A549 (cell line): ENCODE data around the gene TNRC6C. TPM values are rescaled to one million over a fixed set of nuclear protein-coding genes. Genes with fewer than 3 reads are reported as not detected.

Source experiments
- ATAC-seq, 2 experiments: fragments of 200-7000 bp in 1 of 2; fragments of >200 bp in 1 of 2; cut with Nextera tagmentation in 1 of 2; cut with Tn5 transposase in 1 of 2; 3 replicates each; pipeline versions ENCODE4 v1.8.0 to v1.9.1; 2018 to 2020; ENCODE audit warnings: mild to moderate bottlenecking in 1 of 2, moderate library complexity in 1 of 2
- CTCF ChIA-PET: fragments of 300-600 bp; sonication (Branson Sonifier 250); formaldehyde crosslinking; extraction: SDS; loops from one replicate; lab custom pipeline; 2021; ENCODE audit warnings: antibody characterized with exemption, inconsistent platforms; lab: Yijun Ruan, JAX
- POLR2A ChIA-PET: fragments of 350-600 bp; formaldehyde crosslinking; extraction: SDS; loops from one replicate; lab custom pipeline; 2021; ENCODE audit warnings: antibody characterized with exemption, inconsistent platforms; lab: Yijun Ruan, JAX
- DNase-seq, 2 experiments: peaks; one replicate each; pipeline versions ENCODE4 v3.0.0 to v3.0.0-alpha.2; 2011 to 2016; ENCODE audit warnings: low read depth in 1 of 2, low spot score in 1 of 2
- FAIRE-seq: peaks from 2 replicates; lab custom pipeline; 2011; peaks lifted over from hg19 to GRCh38; lab: Jason Lieb, UNC
- H3K27ac ChIP-seq, 2 experiments: fragments of >200 bp; sonication (Bioruptor Twin); formaldehyde crosslinking; 3 replicates each; pipeline ENCODE4 v1.5.1; 2016 to 2017
- H3K4me1 ChIP-seq: fragments of >200 bp; sonication (Bioruptor Twin); formaldehyde crosslinking; 3 replicates; pipeline ENCODE4 v1.6.1; 2016
- H3K4me2 ChIP-seq: fragments of >200 bp; sonication (Bioruptor Twin); formaldehyde crosslinking; 3 replicates; pipeline ENCODE4 v1.6.1; 2016
- H3K4me3 ChIP-seq: fragments of >200 bp; sonication (Bioruptor Twin); formaldehyde crosslinking; 3 replicates; pipeline ENCODE4 v1.5.1; 2016
- H3K9me3 ChIP-seq: fragments of >200 bp; sonication (Bioruptor Twin); formaldehyde crosslinking; 3 replicates; pipeline ENCODE4 v1.6.1; 2016
- CBX8 ChIP-seq: fragments of 200-600 bp; sonication (generic); IDR thresholded peaks from 2 replicates; pipeline ENCODE4 v1.6.1; 2016
- CEBPB ChIP-seq, 2 experiments: fragments of >200 bp in 1 of 2; sonication (Bioruptor Twin) in 1 of 2; formaldehyde crosslinking in 1 of 2; IDR thresholded peaks; 2 replicates each; pipeline ENCODE4 v1.6.1; 2012 to 2016
- CHD4 ChIP-seq: fragments of 200-600 bp; sonication (generic); IDR thresholded peaks from 2 replicates; pipeline ENCODE4 v1.6.1; 2016; ENCODE audit warnings: antibody characterized with exemption, mild to moderate bottlenecking, borderline replicate concordance
- FOSB ChIP-seq: fragments of 250-450 bp; sonication (Bioruptor Pico); IDR thresholded peaks from 2 replicates; pipeline ENCODE4 v1.5.0; 2020; ENCODE audit warnings: mild to moderate bottlenecking, moderate library complexity
- HOXA7 ChIP-seq: fragments of 250-450 bp; sonication (Bioruptor Pico); IDR thresholded peaks from 2 replicates; pipeline ENCODE4 v1.5.0; 2020; ENCODE audit warnings: mild to moderate bottlenecking, moderate library complexity
- HOXB13 ChIP-seq: fragments of 250-450 bp; sonication (Bioruptor Pico); IDR thresholded peaks from 2 replicates; pipeline ENCODE4 v1.5.0; 2020; ENCODE audit warnings: low read depth, mild to moderate bottlenecking, moderate library complexity
- JUN ChIP-seq, 2 experiments: fragments of >200 bp; sonication (Bioruptor Twin); formaldehyde crosslinking; IDR thresholded peaks; 2 replicates in 1 of 2; 3 replicates in 1 of 2; pipeline ENCODE4 v1.6.1; 2016 to 2017
- JUNB ChIP-seq: fragments of >200 bp; sonication (Bioruptor Twin); formaldehyde crosslinking; IDR thresholded peaks from 2 replicates; pipeline ENCODE4 v1.6.1; 2016
- KDM5A ChIP-seq: fragments of 200-600 bp; sonication (generic); IDR thresholded peaks from 2 replicates; pipeline ENCODE4 v1.6.1; 2016; ENCODE audit warnings: antibody characterized with exemption, mild to moderate bottlenecking
- NFE2L2 ChIP-seq: fragments of 150-350 bp; conservative IDR thresholded peaks from 2 replicates; pipeline ENCODE4 v1.6.1; 2014; ENCODE audit warnings: low read length
- NPAS2 ChIP-seq: fragments of 250-450 bp; sonication (Bioruptor Pico); IDR thresholded peaks from 2 replicates; pipeline ENCODE4 v1.8.0; 2022; ENCODE audit warnings: mild to moderate bottlenecking, moderate library complexity, borderline replicate concordance
- PHF8 ChIP-seq: fragments of 200-600 bp; sonication (generic); IDR thresholded peaks from 2 replicates; pipeline ENCODE4 v1.6.1; 2016; ENCODE audit warnings: low read depth, mild to moderate bottlenecking, antibody characterized with exemption, moderate library complexity, borderline replicate concordance
- RAD21 ChIP-seq, 2 experiments: fragments of >200 bp in 1 of 2; sonication (Bioruptor Twin) in 1 of 2; formaldehyde crosslinking in 1 of 2; IDR thresholded peaks in 1 of 2; conservative IDR thresholded peaks in 1 of 2; 2 replicates in 1 of 2; 3 replicates in 1 of 2; pipeline ENCODE4 v1.6.1; 2012 to 2018; ENCODE audit warnings: inconsistent platforms in 1 of 2
- RARB ChIP-seq: fragments of 250-450 bp; sonication (Bioruptor Pico); IDR thresholded peaks from 2 replicates; pipeline ENCODE4 v1.8.0; 2021; ENCODE audit warnings: mild to moderate bottlenecking, moderate library complexity
- SMC3 ChIP-seq: fragments of >200 bp; sonication (Bioruptor Twin); formaldehyde crosslinking; IDR thresholded peaks from 3 replicates; pipeline ENCODE4 v1.6.1; 2018; ENCODE audit warnings: inconsistent platforms
- SREBF2 ChIP-seq: fragments of 450-650 bp; IDR thresholded peaks from 2 replicates; pipeline ENCODE4 v1.6.1; 2014; ENCODE audit warnings: mild to moderate bottlenecking, moderate library complexity
- TFCP2L1 ChIP-seq: fragments of 250-450 bp; sonication (Bioruptor Pico); IDR thresholded peaks from 2 replicates; pipeline ENCODE4 v1.5.0; 2021; ENCODE audit warnings: mild to moderate bottlenecking
- TP53 ChIP-seq: fragments of 250-450 bp; sonication (Bioruptor Pico); IDR thresholded peaks from 2 replicates; pipeline ENCODE4 v1.5.0; 2021; ENCODE audit warnings: mild to moderate bottlenecking, moderate library complexity
- ZFP36 ChIP-seq: fragments of 450-650 bp; IDR thresholded peaks from 2 replicates; pipeline ENCODE4 v1.6.1; 2014; ENCODE audit warnings: borderline replicate concordance; ENCODE audit not compliant: partially characterized antibody
- WGBS: methylation state at CpG from one replicate; pipeline ENCODE4 v1.1.6; 2017; ENCODE audit errors: missing lambda C conversion rate; 5-methylcytosine and 5-hydroxymethylcytosine counted together
- polyA plus RNA-seq, 4 experiments: library from polyadenylated mRNA; depleted of rRNA in 3 of 4; stranded (reverse); fragments of >200 nt; fragmentation: RNase III in 1 of 4; extraction: RNeasy Plus Mini Kit Qiagen cat#74134 plus additional on column Dnase treatment in 1 of 4; gene quantifications; 2 replicates in 3 of 4; 3 replicates in 1 of 4; pipeline ENCODE4 v1.2.3, GENCODE V29; 2011 to 2017
- TF ChIP-seq, protein P1 (sequence below): fragments of 250-450 bp; sonication (Bioruptor Pico); IDR thresholded peaks from 2 replicates; pipeline ENCODE4 v1.5.0; 2020; ENCODE audit warnings: low read depth, mild to moderate bottlenecking, moderate library complexity
- TF ChIP-seq, protein P2 (sequence below): IDR thresholded peaks from 2 replicates; pipeline ENCODE4 v1.6.1; 2012
- TF ChIP-seq, protein P3 (sequence below): fragments of >200 bp; sonication (Bioruptor Twin); formaldehyde crosslinking; IDR thresholded peaks from 3 replicates; pipeline ENCODE4 v1.6.1; 2016
- TF ChIP-seq, protein P4 (sequence below): fragments of 200-600 bp; sonication (generic); IDR thresholded peaks from 2 replicates; pipeline ENCODE4 v1.6.1; 2016; ENCODE audit warnings: antibody characterized with exemption, mild to moderate bottlenecking, moderate library complexity
- TF ChIP-seq, protein P5 (sequence below): fragments of >200 bp; sonication (Bioruptor Twin); formaldehyde crosslinking; IDR thresholded peaks from 2 replicates; pipeline ENCODE4 v1.6.1; 2016
- TF ChIP-seq, protein P6 (sequence below): IDR thresholded peaks from 2 replicates; pipeline ENCODE4 v1.6.1; 2012
- TF ChIP-seq, protein P7 (sequence below): fragments of 450-650 bp; IDR thresholded peaks from 2 replicates; pipeline ENCODE4 v1.6.1; 2014; ENCODE audit warnings: antibody characterized with exemption

Gene TNRC6C
- polyA plus RNA-seq, 2 of the 4 experiments (the other 2 are of a cell fraction) = 1.3 to 1.9 TPM

DNA sequence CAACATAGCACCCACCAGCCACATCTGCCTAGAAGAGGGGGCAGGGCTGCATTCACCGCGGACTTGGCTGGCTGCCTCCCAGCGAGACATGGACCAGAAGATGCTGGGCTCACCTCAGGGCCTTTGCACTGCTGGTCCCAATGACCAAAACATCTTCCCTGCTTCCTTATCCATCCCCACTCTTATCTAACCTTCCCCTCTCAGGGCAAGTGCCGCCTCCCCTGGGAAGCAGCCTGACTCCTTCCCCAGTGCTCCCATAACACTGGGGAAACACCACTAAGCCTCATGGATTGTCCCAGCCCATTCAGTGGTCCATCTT, 164.4 kb downstream of the TNRC6C start (continued):
- TF ChIP-seq PHF8 = no peak
- TF ChIP-seq, protein P1, sequence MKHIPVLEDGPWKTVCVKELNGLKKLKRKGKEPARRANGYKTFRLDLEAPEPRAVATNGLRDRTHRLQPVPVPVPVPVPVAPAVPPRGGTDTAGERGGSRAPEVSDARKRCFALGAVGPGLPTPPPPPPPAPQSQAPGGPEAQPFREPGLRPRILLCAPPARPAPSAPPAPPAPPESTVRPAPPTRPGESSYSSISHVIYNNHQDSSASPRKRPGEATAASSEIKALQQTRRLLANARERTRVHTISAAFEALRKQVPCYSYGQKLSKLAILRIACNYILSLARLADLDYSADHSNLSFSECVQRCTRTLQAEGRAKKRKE (CRISPR knock-in tag) = no peak
- TF ChIP-seq, protein P2, sequence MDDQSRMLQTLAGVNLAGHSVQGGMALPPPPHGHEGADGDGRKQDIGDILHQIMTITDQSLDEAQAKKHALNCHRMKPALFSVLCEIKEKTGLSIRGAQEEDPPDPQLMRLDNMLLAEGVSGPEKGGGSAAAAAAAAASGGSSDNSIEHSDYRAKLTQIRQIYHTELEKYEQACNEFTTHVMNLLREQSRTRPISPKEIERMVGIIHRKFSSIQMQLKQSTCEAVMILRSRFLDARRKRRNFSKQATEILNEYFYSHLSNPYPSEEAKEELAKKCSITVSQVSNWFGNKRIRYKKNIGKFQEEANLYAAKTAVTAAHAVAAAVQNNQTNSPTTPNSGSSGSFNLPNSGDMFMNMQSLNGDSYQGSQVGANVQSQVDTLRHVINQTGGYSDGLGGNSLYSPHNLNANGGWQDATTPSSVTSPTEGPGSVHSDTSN = no peak
- TF ChIP-seq NPAS2 (CRISPR knock-in tag) = no peak
- TF ChIP-seq HOXB13 (CRISPR knock-in tag) = no peak
- no peak for TF ChIP-seq SREBF2
- no peak for TF ChIP-seq KDM5A

DNA sequence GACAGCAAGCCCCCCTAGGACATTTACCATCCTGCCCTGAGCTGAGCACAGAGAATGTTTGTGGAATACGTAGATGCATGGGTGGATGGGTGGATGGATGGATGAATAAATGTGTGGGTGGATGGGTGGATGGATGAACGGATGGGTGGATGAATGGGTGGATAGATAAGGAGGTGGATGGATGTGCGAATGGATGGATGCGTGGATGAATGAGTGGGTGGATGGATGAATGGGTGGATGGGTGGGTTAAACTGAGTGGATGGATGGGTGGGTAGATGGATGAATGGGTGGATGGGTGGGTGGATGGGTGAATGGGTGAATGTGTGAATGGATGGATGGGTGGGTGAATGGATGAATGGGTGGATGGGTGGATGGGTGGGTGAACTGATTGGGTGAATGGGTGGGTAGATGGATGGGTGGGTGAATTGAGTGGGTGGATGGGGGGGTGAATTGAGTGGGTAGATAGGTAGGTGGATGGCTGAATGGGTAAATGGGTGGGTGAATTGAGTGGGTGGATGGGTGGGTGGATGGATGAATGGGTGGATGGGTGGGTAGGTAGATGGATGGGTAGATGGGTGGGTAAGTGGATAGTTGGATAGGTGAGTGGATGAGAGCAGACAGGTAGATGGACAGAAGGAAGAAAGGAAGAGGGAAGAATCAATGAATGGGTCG, 164.9 kb downstream of the TNRC6C start:
- CTCF ChIA-PET = interaction anchor here (1.1 to 13.7 kb wide), 5 partner anchors 10 to 104 kb away, joined by 3 to 164 read pairs (median 30); no protein-coding TSS in a partner anchor
- FAIRE-seq (no peak), ATAC-seq (no peak)

DNA sequence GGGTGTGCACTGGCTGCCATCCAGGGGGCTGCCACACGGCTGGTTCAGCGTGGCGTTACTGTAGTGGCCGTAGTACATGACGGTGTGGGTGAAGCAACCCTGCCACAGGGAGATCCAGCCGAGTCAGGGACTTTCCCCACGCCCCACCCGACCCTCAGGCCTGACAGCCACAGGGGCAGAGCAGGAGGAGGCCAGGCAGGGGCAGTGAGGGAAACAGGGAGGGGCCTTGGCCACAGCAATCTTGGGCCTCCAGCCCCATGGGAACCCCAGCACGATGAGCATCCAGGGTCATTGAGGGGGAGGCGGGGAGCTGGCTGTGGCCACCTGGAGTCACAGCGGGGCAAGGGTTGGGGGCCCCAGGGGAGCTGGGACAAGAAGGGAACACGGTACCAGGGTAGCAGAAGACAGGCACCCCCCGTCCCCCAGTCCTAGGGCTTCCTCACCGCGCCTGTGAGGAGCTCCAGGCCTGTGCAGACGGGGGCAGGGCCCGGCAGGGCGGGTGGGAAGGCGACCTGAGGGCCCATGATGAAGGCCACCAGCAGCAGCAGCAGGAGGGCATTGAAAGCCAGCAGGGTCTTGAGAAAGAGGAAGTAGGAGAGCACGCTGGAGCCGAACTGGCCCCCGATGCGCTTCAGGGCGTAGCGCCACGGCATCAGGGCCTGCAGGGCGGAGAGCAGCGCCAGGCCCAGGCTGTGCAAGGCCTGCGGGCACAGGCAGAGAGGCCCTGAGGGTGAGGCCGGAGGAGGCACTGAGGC, 165.8 kb downstream of the TNRC6C start:
- FAIRE-seq = no peak
- no peak overlapping the region for H3K27ac ChIP-seq
- no peak overlapping the region for H3K4me2 ChIP-seq
- H3K4me1 ChIP-seq = peaks cover 14% of the 10 kb centered on the region
- ChIA-PET CTCF (interaction anchor here (1.0 to 13.7 kb wide), 8 partner anchors 8 to 127 kb away, joined by 3 to 164 read pairs (median 4); no protein-coding TSS in a partner anchor), POLR2A (no interaction called here)
- ATAC-seq = no peak
- 86% methylated on average over 25 of the region's 30 CpGs for WGBS
- no peak for DNase-seq
- no peaks in the 10 kb centered on the region for H3K9me3 ChIP-seq
- no peak overlapping the region for H3K4me3 ChIP-seq
- TF ChIP-seq CBX8 = no peak
- TF ChIP-seq, protein P3, sequence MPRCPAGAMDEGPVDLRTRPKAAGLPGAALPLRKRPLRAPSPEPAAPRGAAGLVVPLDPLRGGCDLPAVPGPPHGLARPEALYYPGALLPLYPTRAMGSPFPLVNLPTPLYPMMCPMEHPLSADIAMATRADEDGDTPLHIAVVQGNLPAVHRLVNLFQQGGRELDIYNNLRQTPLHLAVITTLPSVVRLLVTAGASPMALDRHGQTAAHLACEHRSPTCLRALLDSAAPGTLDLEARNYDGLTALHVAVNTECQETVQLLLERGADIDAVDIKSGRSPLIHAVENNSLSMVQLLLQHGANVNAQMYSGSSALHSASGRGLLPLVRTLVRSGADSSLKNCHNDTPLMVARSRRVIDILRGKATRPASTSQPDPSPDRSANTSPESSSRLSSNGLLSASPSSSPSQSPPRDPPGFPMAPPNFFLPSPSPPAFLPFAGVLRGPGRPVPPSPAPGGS = no peak
- no peak for TF ChIP-seq SMC3
- TF ChIP-seq HOXA7 (CRISPR knock-in tag) = no peak
- TF ChIP-seq, protein P4, sequence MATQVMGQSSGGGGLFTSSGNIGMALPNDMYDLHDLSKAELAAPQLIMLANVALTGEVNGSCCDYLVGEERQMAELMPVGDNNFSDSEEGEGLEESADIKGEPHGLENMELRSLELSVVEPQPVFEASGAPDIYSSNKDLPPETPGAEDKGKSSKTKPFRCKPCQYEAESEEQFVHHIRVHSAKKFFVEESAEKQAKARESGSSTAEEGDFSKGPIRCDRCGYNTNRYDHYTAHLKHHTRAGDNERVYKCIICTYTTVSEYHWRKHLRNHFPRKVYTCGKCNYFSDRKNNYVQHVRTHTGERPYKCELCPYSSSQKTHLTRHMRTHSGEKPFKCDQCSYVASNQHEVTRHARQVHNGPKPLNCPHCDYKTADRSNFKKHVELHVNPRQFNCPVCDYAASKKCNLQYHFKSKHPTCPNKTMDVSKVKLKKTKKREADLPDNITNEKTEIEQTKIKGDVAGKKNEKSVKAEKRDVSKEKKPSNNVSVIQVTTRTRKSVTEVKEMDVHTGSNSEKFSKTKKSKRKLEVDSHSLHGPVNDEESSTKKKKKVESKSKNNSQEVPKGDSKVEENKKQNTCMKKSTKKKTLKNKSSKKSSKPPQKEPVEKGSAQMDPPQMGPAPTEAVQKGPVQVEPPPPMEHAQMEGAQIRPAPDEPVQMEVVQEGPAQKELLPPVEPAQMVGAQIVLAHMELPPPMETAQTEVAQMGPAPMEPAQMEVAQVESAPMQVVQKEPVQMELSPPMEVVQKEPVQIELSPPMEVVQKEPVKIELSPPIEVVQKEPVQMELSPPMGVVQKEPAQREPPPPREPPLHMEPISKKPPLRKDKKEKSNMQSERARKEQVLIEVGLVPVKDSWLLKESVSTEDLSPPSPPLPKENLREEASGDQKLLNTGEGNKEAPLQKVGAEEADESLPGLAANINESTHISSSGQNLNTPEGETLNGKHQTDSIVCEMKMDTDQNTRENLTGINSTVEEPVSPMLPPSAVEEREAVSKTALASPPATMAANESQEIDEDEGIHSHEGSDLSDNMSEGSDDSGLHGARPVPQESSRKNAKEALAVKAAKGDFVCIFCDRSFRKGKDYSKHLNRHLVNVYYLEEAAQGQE = no peak
- TF ChIP-seq, protein P5, sequence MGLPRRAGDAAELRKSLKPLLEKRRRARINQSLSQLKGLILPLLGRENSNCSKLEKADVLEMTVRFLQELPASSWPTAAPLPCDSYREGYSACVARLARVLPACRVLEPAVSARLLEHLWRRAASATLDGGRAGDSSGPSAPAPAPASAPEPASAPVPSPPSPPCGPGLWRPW = no peak

More for the DNA sequence above, 164.9 kb downstream of the TNRC6C start:
- POLR2A ChIA-PET = no interaction called here
- Histone ChIP-seq H3K4me2 (no peak overlapping the region), H3K9me3 (no peaks in the 10 kb centered on the region), H3K4me3 (no peak overlapping the region), H3K4me1 (peaks cover 10% of the 10 kb centered on the region), H3K27ac (no peak overlapping the region)
- no peak for DNase-seq
- TF ChIP-seq TP53 (CRISPR knock-in tag) = no peak
- TF ChIP-seq, protein P5 = no peak
- TF ChIP-seq FOSB (CRISPR knock-in tag) = no peak
- no peak for TF ChIP-seq ZFP36
- TF ChIP-seq HOXB13 (CRISPR knock-in tag) = no peak
- no peak for TF ChIP-seq NFE2L2
- no peak for TF ChIP-seq CHD4
- no peak for TF ChIP-seq CEBPB (IDR thresholded peaks at IDR 0.05)
- TF ChIP-seq, protein P6, sequence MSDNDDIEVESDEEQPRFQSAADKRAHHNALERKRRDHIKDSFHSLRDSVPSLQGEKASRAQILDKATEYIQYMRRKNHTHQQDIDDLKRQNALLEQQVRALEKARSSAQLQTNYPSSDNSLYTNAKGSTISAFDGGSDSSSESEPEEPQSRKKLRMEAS = no peak
- no peak for TF ChIP-seq RAD21 (conservative IDR thresholded peaks at IDR 0.05 in 1 of 2, IDR thresholded peaks at IDR 0.05 in 1 of 2)
- TF ChIP-seq, protein P7, sequence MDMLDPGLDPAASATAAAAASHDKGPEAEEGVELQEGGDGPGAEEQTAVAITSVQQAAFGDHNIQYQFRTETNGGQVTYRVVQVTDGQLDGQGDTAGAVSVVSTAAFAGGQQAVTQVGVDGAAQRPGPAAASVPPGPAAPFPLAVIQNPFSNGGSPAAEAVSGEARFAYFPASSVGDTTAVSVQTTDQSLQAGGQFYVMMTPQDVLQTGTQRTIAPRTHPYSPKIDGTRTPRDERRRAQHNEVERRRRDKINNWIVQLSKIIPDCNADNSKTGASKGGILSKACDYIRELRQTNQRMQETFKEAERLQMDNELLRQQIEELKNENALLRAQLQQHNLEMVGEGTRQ = no peak
- TF ChIP-seq JUNB = no peak
- no peak for TF ChIP-seq RARB (CRISPR knock-in tag)
- TF ChIP-seq, protein P3 = no peak
- TF ChIP-seq TFCP2L1 (CRISPR knock-in tag) = no peak
- no peak for TF ChIP-seq JUN (IDR thresholded peaks at IDR 0.05)
- TF ChIP-seq PHF8 = no peak
- no peak for TF ChIP-seq CBX8
- 96% methylated on average over 5 of the region's 5 CpGs for WGBS
